Coronary artery (tissue), 2 donors: ENCODE measurements around the gene ZDHHC11B.
"Not testable (repeated sequence)": the region's sequence is repeated elsewhere in the genome, so short reads cannot be mapped to it uniquely, and the experiment has no call there.

Experiments
- DNase-seq: peaks from one replicate; pipeline ENCODE4 v3.0.0-alpha.2; 2017; ENCODE audit warnings: low spot score
- H3K27ac ChIP-seq, 2 donors: fragments of 200-600 bp; sonication (generic); one replicate each; pipeline ENCODE4 v1.5.1; 2016 to 2019
- H3K4me3 ChIP-seq: fragments of 200-600 bp; sonication (generic); 2 replicates; pipeline ENCODE4 v1.5.1; 2016; ENCODE audit warnings: mild to moderate bottlenecking, moderate library complexity
- CTCF ChIP-seq: fragments of 200-600 bp; sonication (generic); IDR thresholded peaks from one replicate; pipeline ENCODE4 v1.5.1; 2019; ENCODE audit warnings: antibody characterized with exemption

ZDHHC11B gene

GRCh38 chr5:717143-717542 is 67.4 kb downstream of the ZDHHC11B start:
- DNase-seq = no peak
- Histone ChIP-seq H3K4me3 (no peak overlapping the region), H3K27ac (no peak overlapping the region)
- no peak for TF ChIP-seq CTCF

GRCh38 chr5:716740-717139 is 67.8 kb downstream of the ZDHHC11B start:
- not testable (repeated sequence) for H3K27ac ChIP-seq, DNase-seq, H3K4me3 ChIP-seq

DNA sequence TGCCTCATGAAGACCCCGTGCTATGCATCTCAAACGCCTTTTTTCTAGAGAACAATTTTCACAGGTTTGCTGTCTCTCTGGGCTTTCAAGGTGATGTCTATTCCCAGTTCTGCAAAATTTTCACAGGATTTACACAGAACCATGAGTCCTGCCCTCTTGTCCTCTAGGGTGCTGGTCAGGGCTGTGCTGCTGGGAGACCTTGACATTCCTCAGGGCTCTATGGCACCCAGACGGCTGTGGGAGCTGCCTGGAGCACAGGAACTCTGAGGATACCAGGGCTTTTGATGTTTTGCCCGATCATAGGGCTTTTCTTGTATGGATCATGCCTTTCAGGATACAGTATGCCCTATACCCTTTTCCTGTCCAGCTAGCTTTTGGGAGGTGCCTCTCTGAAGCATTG is 68.9 kb downstream of the ZDHHC11B start:
- not testable (repeated sequence) for H3K4me3 ChIP-seq, DNase-seq, H3K27ac ChIP-seq

- H3K27ac ChIP-seq, DNase-seq, H3K4me3 ChIP-seq: not testable (repeated sequence)
These were observed 70.1 kb downstream of the ZDHHC11B start for GRCh38 chr5:714215-715118.

- H3K4me3 ChIP-seq, DNase-seq, H3K27ac ChIP-seq: not testable (repeated sequence)
These were observed 70.8 kb downstream of the ZDHHC11B start for GRCh38 chr5:713686-714085.

GRCh38 chr5:708848-709517 is 75.5 kb downstream of the ZDHHC11B start:
- DNase-seq, H3K4me3 ChIP-seq, H3K27ac ChIP-seq: not testable (repeated sequence)

GRCh38 chr5:708374-708773 is 76.2 kb downstream of the ZDHHC11B start:
- DNase-seq, H3K27ac ChIP-seq, H3K4me3 ChIP-seq: not testable (repeated sequence)

DNA sequence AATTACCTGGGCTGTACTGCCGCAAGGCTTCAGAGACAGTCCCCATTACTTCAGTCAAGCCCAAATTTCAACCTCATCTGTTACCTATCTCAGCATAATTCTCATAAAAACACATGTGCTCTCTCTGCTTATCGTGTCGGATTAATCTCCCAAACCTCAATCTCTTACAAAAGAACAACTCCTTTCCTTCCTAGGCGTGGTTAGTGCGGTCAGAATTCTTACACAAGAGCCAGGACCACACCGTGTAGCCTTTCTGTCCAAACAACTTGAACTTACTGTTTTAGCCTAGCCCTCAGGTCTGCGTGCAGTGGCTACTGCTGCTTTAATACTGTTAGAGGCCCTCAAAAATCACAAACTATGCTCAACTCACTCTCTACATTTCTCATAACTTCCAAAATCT is 78.4 kb downstream of the ZDHHC11B start:
- not testable (repeated sequence) for H3K27ac ChIP-seq, DNase-seq, H3K4me3 ChIP-seq

- H3K4me3 ChIP-seq, H3K27ac ChIP-seq: not testable (repeated sequence)
- peak; percentile 53 for DNase-seq
These were observed 87.5 kb downstream of the ZDHHC11B start for GRCh38 chr5:696753-697702.

- H3K27ac ChIP-seq, H3K4me3 ChIP-seq, DNase-seq: not testable (repeated sequence)
These were observed 88.3 kb downstream of the ZDHHC11B start for GRCh38 chr5:696191-696590.

- DNase-seq, H3K27ac ChIP-seq, H3K4me3 ChIP-seq: not testable (repeated sequence)
These were observed 89.1 kb downstream of the ZDHHC11B start for GRCh38 chr5:695475-695874.

DNA sequence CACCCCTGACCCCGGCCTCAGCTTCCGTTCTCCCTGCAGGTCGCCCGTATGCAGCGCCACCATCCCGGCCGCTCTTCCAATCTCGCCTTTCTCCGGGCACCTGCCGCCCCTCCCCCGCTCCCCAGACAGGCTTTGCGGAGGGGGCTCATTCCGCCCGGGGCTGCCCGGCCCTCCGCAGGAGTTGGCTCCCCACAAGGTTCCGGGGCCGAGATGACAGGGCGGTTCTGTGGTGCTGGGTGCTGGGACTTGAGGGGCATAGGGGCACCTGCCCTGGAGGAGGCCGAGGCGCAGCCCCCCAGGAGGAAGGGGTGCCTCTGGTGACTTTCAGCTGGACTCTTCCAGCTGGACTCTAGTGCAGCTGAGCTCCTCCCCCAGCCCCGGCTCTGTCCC is 90.5 kb downstream of the ZDHHC11B start:
- Histone ChIP-seq H3K4me3 (peak overlapping the region; percentile 94), H3K27ac (peak overlapping the region in 1 of 2 donors; percentile 88)
- DNase-seq = peak; percentile 71

GRCh38 chr5:693271-694041 is 91.1 kb downstream of the ZDHHC11B start, which contains the start of gene TPPP:
Gene TPPP, minus strand, starts transcription at chr5:693352. Its CDS starts 15,292 bp downstream, at chr5:678060.
- DNase-seq = peak; percentile 88
- peak within 1 kb of the TSS; percentile 67 to 88 for H3K27ac ChIP-seq

DNA sequence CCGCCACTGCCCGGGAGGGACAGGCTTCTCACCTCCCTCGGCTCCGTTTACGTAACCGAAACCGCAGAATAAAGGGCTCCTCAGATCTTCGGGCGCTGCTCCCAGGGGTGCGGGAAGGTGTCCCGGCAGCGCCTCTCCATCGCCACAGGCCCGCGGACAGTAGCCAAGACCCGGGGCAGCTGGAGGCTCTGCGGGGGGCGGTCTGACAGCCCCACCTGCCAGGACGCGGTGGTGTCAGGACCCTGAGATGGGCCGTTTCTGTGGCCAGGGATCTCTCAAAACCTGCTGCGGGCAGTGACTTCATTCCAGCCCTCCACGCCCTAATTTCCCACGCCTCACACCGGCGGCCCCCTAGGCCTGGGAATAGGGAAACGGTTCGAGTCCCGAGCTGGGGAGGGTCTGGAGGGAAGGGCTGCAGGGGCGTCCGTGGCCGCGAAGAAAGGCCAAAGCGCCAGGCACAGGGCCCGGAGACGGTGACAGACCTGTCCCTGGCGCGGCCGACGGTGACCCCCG is 91.9 kb downstream of the ZDHHC11B start:
- DNase-seq = peak; percentile 69
- Histone ChIP-seq H3K4me3 (peak overlapping the region; percentile 94), H3K27ac (peak overlapping the region in 1 of 2 donors; percentile 88)

More at GRCh38 chr5:693271-694041, 91.1 kb downstream of the ZDHHC11B start, which contains the start of gene TPPP:
- H3K4me3 ChIP-seq = peak within 1 kb of the TSS; percentile 94
